H1 (cell line): ENCODE data around the gene ATP5F1C. TPM values are rescaled to one million over a fixed set of nuclear protein-coding genes. Genes with fewer than 3 reads are reported as not detected.

ENCODE experiments used
- CTCF ChIA-PET: fragments of 300-600 bp; sonication (Branson Sonifier 250); formaldehyde crosslinking; loops from one replicate; lab custom pipeline; 2021; ENCODE audit not compliant: partially characterized antibody; lab: Charles Lee
- POLR2A ChIA-PET: fragments of 300-600 bp; sonication (Branson Sonifier 250); formaldehyde crosslinking; loops from one replicate; lab custom pipeline; 2021; ENCODE audit warnings: inconsistent platforms; ENCODE audit not compliant: partially characterized antibody; lab: Charles Lee
- DNase-seq, 2 experiments: peaks; one replicate each; pipeline versions ENCODE4 v3.0.0 to v3.0.0-alpha.2; 2010 to 2022; ENCODE audit warnings: low spot score in 2 of 2, low read depth in 1 of 2, mixed read lengths in 1 of 2
- FAIRE-seq: peaks from 2 replicates; lab custom pipeline; 2011; peaks lifted over from hg19 to GRCh38; lab: Jason Lieb, UNC
- H2AFZ ChIP-seq: 2 replicates; pipeline ENCODE4 v1.8.1; 2012; ENCODE audit warnings: low read length, inconsistent platforms
- H2AK5ac ChIP-seq: 2 replicates; pipeline ENCODE4 v1.6.1; 2013; ENCODE audit warnings: low read depth, low read length
- H2BK120ac ChIP-seq: replicated peaks from 2 replicates; pipeline ENCODE3; 2013; ENCODE audit warnings: low read depth, low read length, inconsistent platforms
- H2BK12ac ChIP-seq: 2 replicates; pipeline ENCODE4 v1.6.1; 2013; ENCODE audit warnings: low read depth, low read length
- H2BK15ac ChIP-seq: 2 replicates; pipeline ENCODE4 v1.6.1; 2013; ENCODE audit warnings: low read length
- H2BK20ac ChIP-seq: 2 replicates; pipeline ENCODE4 v1.6.1; 2013; ENCODE audit warnings: low read length
- H2BK5ac ChIP-seq: 2 replicates; pipeline ENCODE4 v1.6.1; 2013; ENCODE audit warnings: low read depth, low read length
- H3K14ac ChIP-seq: 2 replicates; pipeline ENCODE4 v1.6.1; 2013; ENCODE audit warnings: inconsistent platforms; ENCODE audit not compliant: insufficient read length
- H3K18ac ChIP-seq: 2 replicates; pipeline ENCODE4 v1.6.1; 2013; ENCODE audit warnings: low read length; ENCODE audit errors: extremely low read depth
- H3K23ac ChIP-seq: 2 replicates; pipeline ENCODE4 v1.6.1; 2013; ENCODE audit warnings: inconsistent platforms; ENCODE audit not compliant: insufficient read length
- H3K23me2 ChIP-seq: 2 replicates; pipeline ENCODE4 v1.6.1; 2013; ENCODE audit warnings: low read depth, low read length
- H3K27ac ChIP-seq: 2 replicates; pipeline ENCODE4 v1.6.1; 2011; ENCODE audit warnings: low read depth, low read length, inconsistent platforms
- H3K27me3 ChIP-seq, 4 experiments: replicated peaks in 1 of 4; 1 replicate in 1 of 4; 2 replicates in 3 of 4; pipeline versions ENCODE4 v1.6.1 to v1.8.1; 2011 to 2013; ENCODE audit warnings: low read length in 3 of 4, mild to moderate bottlenecking in 3 of 4, inconsistent platforms in 2 of 4, mixed read lengths in 2 of 4, moderate library complexity in 1 of 4; ENCODE audit not compliant: control insufficient read depth in 3 of 4, insufficient read depth in 3 of 4; ENCODE audit errors: extremely low read depth in 1 of 4
- H3K36me3 ChIP-seq, 4 experiments: 2 replicates each; pipeline versions ENCODE4 v1.6.1 to v1.8.1; 2011 to 2013; ENCODE audit warnings: mild to moderate bottlenecking in 4 of 4, low read length in 3 of 4, moderate library complexity in 2 of 4, control low read depth in 1 of 4, inconsistent platforms in 1 of 4; ENCODE audit not compliant: insufficient read depth in 4 of 4, control insufficient read depth in 2 of 4
- H3K4ac ChIP-seq: replicated peaks from 2 replicates; pipeline ENCODE3; 2013; ENCODE audit warnings: low read length, low read depth, mixed read lengths, inconsistent platforms; ENCODE audit not compliant: insufficient read length
- H3K4me1 ChIP-seq, 4 experiments: replicated peaks in 1 of 4; 1 replicate in 1 of 4; 2 replicates in 3 of 4; pipeline versions ENCODE4 v1.6.1 to v1.8.1; 2011 to 2013; ENCODE audit warnings: low read length in 3 of 4, inconsistent platforms in 2 of 4, mixed read lengths in 1 of 4; ENCODE audit not compliant: insufficient read depth in 4 of 4, control insufficient read depth in 3 of 4
- H3K4me2 ChIP-seq, 2 experiments: 2 replicates each; pipeline versions ENCODE4 v1.6.1 to v1.8.1; 2011 to 2013; ENCODE audit warnings: low read depth in 2 of 2, low read length in 2 of 2, control low read depth in 1 of 2, inconsistent platforms in 1 of 2, mild to moderate bottlenecking in 1 of 2; ENCODE audit not compliant: insufficient read depth in 1 of 2
- H3K4me3 ChIP-seq, 4 experiments: fragments of 200-600, 300-600 bp in 1 of 4; sonication (generic), shearing (Covaris generic), sonication (Bioruptor Twin) in 1 of 4; 2 replicates each; pipeline versions ENCODE4 v1.5.1 to v1.8.1; 2011 to 2016; ENCODE audit warnings: low read length in 4 of 4, low read depth in 3 of 4, control low read depth in 2 of 4, inconsistent platforms in 2 of 4, mild to moderate bottlenecking in 2 of 4, mixed read lengths in 1 of 4, moderate library complexity in 1 of 4; ENCODE audit not compliant: insufficient read depth in 2 of 4; ENCODE audit errors: extremely low read depth in 1 of 4
- H3K56ac ChIP-seq: replicated peaks from 2 replicates; pipeline ENCODE3; 2013; ENCODE audit warnings: low read depth, mild to moderate bottlenecking, mixed read lengths, low read length, inconsistent platforms; ENCODE audit not compliant: insufficient read length
- H3K79me1 ChIP-seq: 2 replicates; pipeline ENCODE4 v1.6.1; 2013; ENCODE audit warnings: low read depth, low read length, control low read depth
- H3K79me2 ChIP-seq, 2 experiments: 2 replicates each; pipeline versions ENCODE4 v1.6.1 to v1.8.1; 2012 to 2013; ENCODE audit warnings: low read length in 2 of 2, mild to moderate bottlenecking in 2 of 2, inconsistent platforms in 1 of 2; ENCODE audit not compliant: insufficient read depth in 2 of 2, control insufficient read depth in 1 of 2
- H3K9ac ChIP-seq, 4 experiments: replicated peaks in 1 of 4; 1 replicate in 1 of 4; 2 replicates in 3 of 4; pipeline versions ENCODE4 v1.6.1 to v1.8.1; 2011 to 2013; ENCODE audit warnings: low read depth in 3 of 4, low read length in 3 of 4, control low read depth in 2 of 4, mild to moderate bottlenecking in 2 of 4, moderate library complexity in 2 of 4, inconsistent platforms in 1 of 4; ENCODE audit errors: extremely low read depth in 1 of 4
- H3K9me3 ChIP-seq, 2 experiments: 2 replicates each; pipeline versions ENCODE4 v1.6.1 to v1.8.1; 2012 to 2013; ENCODE audit warnings: mild to moderate bottlenecking in 2 of 2, moderate library complexity in 2 of 2, control low read depth in 1 of 2, inconsistent platforms in 1 of 2, low read depth in 1 of 2, low read length in 1 of 2, mixed read lengths in 1 of 2; ENCODE audit not compliant: insufficient read depth in 2 of 2
- H4K20me1 ChIP-seq, 2 experiments: replicated peaks in 1 of 2; 2 replicates each; pipeline versions ENCODE3 to v1.8.1; 2011 to 2013; ENCODE audit warnings: inconsistent platforms in 2 of 2, low read length in 2 of 2, mild to moderate bottlenecking in 1 of 2; ENCODE audit not compliant: insufficient read depth in 2 of 2, control insufficient read depth in 1 of 2
- H4K5ac ChIP-seq: 2 replicates; pipeline ENCODE4 v1.6.1; 2013; ENCODE audit warnings: low read length, low read depth, mixed read lengths, inconsistent platforms; ENCODE audit not compliant: insufficient read length
- H4K8ac ChIP-seq: 2 replicates; pipeline ENCODE4 v1.8.0; 2013; ENCODE audit warnings: mild to moderate bottlenecking, moderate library complexity, low read length, inconsistent platforms; ENCODE audit not compliant: insufficient read depth; ENCODE audit errors: extremely low read depth
- H4K91ac ChIP-seq: replicated peaks from 2 replicates; pipeline ENCODE3; 2013; ENCODE audit warnings: low read length, mixed read lengths, inconsistent platforms; ENCODE audit not compliant: insufficient read length
- HDAC2 ChIP-seq, 2 experiments: fragments of 300-600 bp in 1 of 2; sonication (generic) in 1 of 2; IDR thresholded peaks; 2 replicates each; pipeline ENCODE4 v1.6.1; 2011 to 2012; ENCODE audit warnings: low read depth in 2 of 2, low read length in 2 of 2, mild to moderate bottlenecking in 2 of 2, moderate library complexity in 2 of 2, borderline replicate concordance in 1 of 2, inconsistent platforms in 1 of 2
- KDM4A ChIP-seq: IDR thresholded peaks from one replicate; pipeline ENCODE4 v1.7.1; 2012; ENCODE audit warnings: low read depth, mild to moderate bottlenecking, moderate library complexity, low read length, inconsistent platforms; ENCODE audit not compliant: severe bottlenecking
- RAD21 ChIP-seq, 2 experiments: IDR thresholded peaks in 1 of 2; conservative IDR thresholded peaks in 1 of 2; 2 replicates each; pipeline ENCODE4 v1.6.1; 2011; ENCODE audit warnings: low read depth in 2 of 2, low read length in 2 of 2, improper control_type of control experiment in 1 of 2, inconsistent platforms in 1 of 2, mild to moderate bottlenecking in 1 of 2, moderate library complexity in 1 of 2
- SAP30 ChIP-seq: fragments of 300-600 bp; sonication (generic); IDR thresholded peaks from 2 replicates; pipeline ENCODE4 v1.7.1; 2012; ENCODE audit warnings: low read length, moderate library complexity, mild to moderate bottlenecking, inconsistent platforms; ENCODE audit not compliant: insufficient read depth, insufficient replicate concordance
- WGBS, 2 experiments: shearing (Covaris generic) in 1 of 2; methylation state at CpG; one replicate each; pipeline versions ENCODE4 v1.1.6 to v1.1.7; 2013 to 2015; ENCODE audit warnings: low lambda C conversion rate in 2 of 2, mixed read lengths in 2 of 2, inconsistent platforms in 1 of 2, low coverage in 1 of 2, missing lambda C conversion rate in 1 of 2; ENCODE audit not compliant: insufficient replicate concordance in 2 of 2, insufficient coverage in 1 of 2, insufficient read length in 1 of 2; ENCODE audit errors: extremely low coverage in 1 of 2, missing lambda C conversion rate in 1 of 2; 5-methylcytosine and 5-hydroxymethylcytosine counted together
- polyA plus RNA-seq, 7 experiments: library from polyadenylated mRNA; depleted of rRNA in 3 of 7; stranded (reverse) in 5 of 7; unstranded in 2 of 7; fragments of >200 nt in 5 of 7; fragments of 200-250 nt in 2 of 7; gene quantifications; 1 replicate in 5 of 7; 2 replicates in 1 of 7; 4 replicates in 1 of 7; pipeline versions ENCODE4 v1.2.1 to v1.2.3, GENCODE V29; 2011 to 2013; ENCODE audit warnings: missing spikeins in 2 of 7, mixed read lengths in 2 of 7
- total RNA-seq: library from RNA; stranded (reverse); fragmentation: NEBNext Ultra II Directional; extraction: Animal tissue kit (Norgen Biotek cat#: 25700); gene quantifications from 2 replicates; pipeline ENCODE4 v1.2.1, GENCODE V29; 2021

The ATP5F1C gene
- total and polyA plus RNA-seq, 2 of the 8 experiments (the other 6 are each of a cell fraction or from before 2014, with no cell fraction given): 221 to 265 TPM

GRCh38 chr10:7817984-7818294 is 30.0 kb downstream of the ATP5F1C start:
- Histone ChIP-seq H3K79me2 (peaks cover 3 to 23% of the 10 kb centered on the region in 2 experiments), H3K9me3 (no peaks in the 10 kb centered on the region; a peak in 1 of 4 replicates), H4K5ac (peak overlapping the region; percentile 8), H3K79me1 (peaks cover 8% of the 10 kb centered on the region), H3K4me2 (peak overlapping the region; percentile 85 to 99), H2BK20ac (no peak overlapping the region), H3K14ac (no peak overlapping the region), H2BK12ac (no peak overlapping the region), H3K56ac (no peak overlapping the region), H3K4ac (no peak overlapping the region), H4K91ac (peak overlapping the region; percentile 1), H3K18ac (peak overlapping the region; percentile 83), H4K8ac (no peak overlapping the region), H3K4me1 (peaks cover 0 to 7% (median 2%) of the 10 kb centered on the region in 4 experiments; a peak in 3 of 7 replicates), H2BK5ac (peak overlapping the region; percentile 83), H2BK15ac (no peak overlapping the region), H3K27ac (0 out of 2 replicates have a peak overlapping the region, but pooled peaks have one; percentile 51), H3K23me2 (peaks cover 16% of the 10 kb centered on the region), H2AFZ (peak overlapping the region; percentile 98), H3K23ac (no peak overlapping the region), H2AK5ac (no peak overlapping the region), H3K27me3 (no peaks in the 10 kb centered on the region), H3K9ac (peak overlapping the region in 3 of 4 experiments; percentile 51 to 92 (median 91); a peak in 6 of 7 replicates), H2BK120ac (no peak overlapping the region), H4K20me1 (peaks cover 0 to 10% of the 10 kb centered on the region in 2 experiments), H3K36me3 (no peaks in the 10 kb centered on the region; a peak in 1 of 8 replicates), H3K4me3 (peak overlapping the region; percentile 74 to 100 (median 100))
- no peak for DNase-seq
- WGBS, 2 experiments: 0% methylated on average over 10 of the region's 10 CpGs; no CpG with 5 or more reads in 1 of the 2 experiments
- ChIA-PET CTCF (interaction anchor here (0.9 to 1.1 kb wide), 2 partner anchors 9 to 19 kb away, joined by 3 read pairs; no protein-coding TSS in a partner anchor), POLR2A (interaction anchor here (1.0 to 3.5 kb wide), 13 partner anchors 9 to 263 kb away, joined by 3 to 28 read pairs (median 4); partner anchors contain the start of genes ATP5F1C and KIN)
- 0 out of 4 replicates have a peak, but pooled peaks of 1 of the 2 experiments have one; percentile 68 for TF ChIP-seq HDAC2 (IDR thresholded peaks at IDR 0.05; ENCODE audit: borderline replicate concordance in 1 of 2, low read depth in 2 of 2, low read length in 2 of 2)
- peak; percentile 60 for TF ChIP-seq KDM4A
- peak; percentile 83 for TF ChIP-seq SAP30
- TF ChIP-seq RAD21 (IDR thresholded peaks at IDR 0.05 in 1 of 2, conservative IDR thresholded peaks at IDR 0.05 in 1 of 2; ENCODE audit: low read depth in 2 of 2, low read length in 2 of 2): no peak
- no peak for FAIRE-seq
